ENCODE data around the gene SPDYE5. TPM values are rescaled to one million over a fixed set of nuclear protein-coding genes. Genes with fewer than 3 reads are reported as not detected.
"Not testable (repeated sequence)": the region's sequence is repeated elsewhere in the genome, so short reads cannot be mapped to it uniquely, and the experiment has no call there.

The SPDYE5 gene
- total RNA-seq (not detected), polyA plus RNA-seq (0.06 TPM)

- not testable (repeated sequence) for DNase-seq (ENCODE audit: extremely low spot score); H3K36me3 ChIP-seq (ENCODE audit: insufficient read depth); H3K4me3 ChIP-seq (ENCODE audit: low read depth, low read length); H3K4me1 ChIP-seq (ENCODE audit: insufficient read depth); H3K27ac ChIP-seq (ENCODE audit: low read depth)
- WGBS = 74% methylated on average over 5 of the region's 6 CpGs
Observed at GRCh38 chr7:75492020-75492419, at the start of gene SPDYE5. SPDYE5 (plus strand) TSS chr7:75492320; CDS start chr7:75494048, 1,728 bp downstream.

GRCh38 chr7:75442465-75443111 is 49.5 kb upstream of the SPDYE5 start:
- DNase-seq (ENCODE audit: extremely low spot score); H3K4me1 ChIP-seq (ENCODE audit: insufficient read depth); H3K36me3 ChIP-seq (ENCODE audit: insufficient read depth); H3K27ac ChIP-seq (ENCODE audit: low read depth): not testable (repeated sequence)
- under 1% methylated on average over 45 of the region's 76 CpGs for WGBS
- H3K4me3 ChIP-seq (ENCODE audit: low read depth, low read length) = peak overlapping the region; percentile 42

- H3K4me1 ChIP-seq (ENCODE audit: insufficient read depth); H3K4me3 ChIP-seq (ENCODE audit: low read depth, low read length); DNase-seq (ENCODE audit: extremely low spot score); H3K36me3 ChIP-seq (ENCODE audit: insufficient read depth); H3K27ac ChIP-seq (ENCODE audit: low read depth): not testable (repeated sequence)
- WGBS = 78% methylated on average over 4 of the region's 5 CpGs
Observed at GRCh38 chr7:75449946-75450345, 42.2 kb upstream of the SPDYE5 start.

- H3K4me1 ChIP-seq (ENCODE audit: insufficient read depth); H3K4me3 ChIP-seq (ENCODE audit: low read depth, low read length); H3K27ac ChIP-seq (ENCODE audit: low read depth); H3K36me3 ChIP-seq (ENCODE audit: insufficient read depth); DNase-seq (ENCODE audit: extremely low spot score): not testable (repeated sequence)
- WGBS = 10% methylated on average over 3 of the region's 4 CpGs
Observed at GRCh38 chr7:75452494-75452955, 39.6 kb upstream of the SPDYE5 start.

GRCh38 chr7:75456403-75456802 is 35.7 kb upstream of the SPDYE5 start:
- DNase-seq (ENCODE audit: extremely low spot score); H3K27ac ChIP-seq (ENCODE audit: low read depth); H3K4me3 ChIP-seq (ENCODE audit: low read depth, low read length); H3K4me1 ChIP-seq (ENCODE audit: insufficient read depth); H3K36me3 ChIP-seq (ENCODE audit: insufficient read depth): not testable (repeated sequence)
- 81% methylated on average over 8 of the region's 10 CpGs for WGBS

GRCh38 chr7:75458034-75458433 is 34.1 kb upstream of the SPDYE5 start:
- not testable (repeated sequence) for DNase-seq (ENCODE audit: extremely low spot score); H3K27ac ChIP-seq (ENCODE audit: low read depth); H3K36me3 ChIP-seq (ENCODE audit: insufficient read depth); H3K4me3 ChIP-seq (ENCODE audit: low read depth, low read length); H3K4me1 ChIP-seq (ENCODE audit: insufficient read depth)
- WGBS = 92% methylated on average over 1 of the region's 5 CpGs

- H3K4me3 ChIP-seq (ENCODE audit: low read depth, low read length); DNase-seq (ENCODE audit: extremely low spot score); H3K36me3 ChIP-seq (ENCODE audit: insufficient read depth); H3K4me1 ChIP-seq (ENCODE audit: insufficient read depth); H3K27ac ChIP-seq (ENCODE audit: low read depth): not testable (repeated sequence)
- 70% methylated on average over 4 of the region's 5 CpGs for WGBS
Observed at GRCh38 chr7:75460541-75460940, 31.6 kb upstream of the SPDYE5 start.

- not testable (repeated sequence) for H3K4me3 ChIP-seq (ENCODE audit: low read depth, low read length); H3K36me3 ChIP-seq (ENCODE audit: insufficient read depth); H3K27ac ChIP-seq (ENCODE audit: low read depth); H3K4me1 ChIP-seq (ENCODE audit: insufficient read depth); DNase-seq (ENCODE audit: extremely low spot score)
- WGBS = 94% methylated on average over 3 of the region's 4 CpGs
Observed at GRCh38 chr7:75470166-75470565, 22.0 kb upstream of the SPDYE5 start.

- H3K36me3 ChIP-seq (ENCODE audit: insufficient read depth); DNase-seq (ENCODE audit: extremely low spot score); H3K4me1 ChIP-seq (ENCODE audit: insufficient read depth); H3K27ac ChIP-seq (ENCODE audit: low read depth); H3K4me3 ChIP-seq (ENCODE audit: low read depth, low read length): not testable (repeated sequence)
Observed at GRCh38 chr7:75477457-75477856, 14.7 kb upstream of the SPDYE5 start.

- not testable (repeated sequence) for H3K36me3 ChIP-seq (ENCODE audit: insufficient read depth); H3K4me1 ChIP-seq (ENCODE audit: insufficient read depth); H3K4me3 ChIP-seq (ENCODE audit: low read depth, low read length); H3K27ac ChIP-seq (ENCODE audit: low read depth); DNase-seq (ENCODE audit: extremely low spot score)
Observed at GRCh38 chr7:75480313-75480712, 11.8 kb upstream of the SPDYE5 start.

GRCh38 chr7:75485355-75485978 is 6.7 kb upstream of the SPDYE5 start:
- not testable (repeated sequence) for DNase-seq (ENCODE audit: extremely low spot score); H3K36me3 ChIP-seq (ENCODE audit: insufficient read depth); H3K27ac ChIP-seq (ENCODE audit: low read depth); H3K4me1 ChIP-seq (ENCODE audit: insufficient read depth)
- WGBS = 2% methylated on average over 31 of the region's 32 CpGs
- H3K4me3 ChIP-seq (ENCODE audit: low read depth, low read length) = peak overlapping the region; percentile 47

GRCh38 chr7:75485979-75486643 is 6.0 kb upstream of the SPDYE5 start, which contains the start of gene POM121C:
POM121C (minus strand) TSS chr7:75486299; CDS start chr7:75441496, 44,803 bp downstream.
- Histone ChIP-seq H3K4me3 (ENCODE audit: low read depth, low read length) (peak within 1 kb of the TSS; percentile 47), H3K27ac (ENCODE audit: low read depth) (peak within 1 kb of the TSS; percentile 62)
- under 1% methylated on average over 49 of the region's 49 CpGs for WGBS
- H3K4me1 ChIP-seq (ENCODE audit: insufficient read depth); H3K36me3 ChIP-seq (ENCODE audit: insufficient read depth): not testable (repeated sequence)
- peak; percentile 81 for DNase-seq (ENCODE audit: extremely low spot score)

- H3K36me3 ChIP-seq (ENCODE audit: insufficient read depth); DNase-seq (ENCODE audit: extremely low spot score); H3K27ac ChIP-seq (ENCODE audit: low read depth); H3K4me1 ChIP-seq (ENCODE audit: insufficient read depth); H3K4me3 ChIP-seq (ENCODE audit: low read depth, low read length): not testable (repeated sequence)
- 96% methylated on average over 2 of the region's 4 CpGs for WGBS
Observed at GRCh38 chr7:75509033-75509432, 16.9 kb downstream of the SPDYE5 start.

GRCh38 chr7:75518842-75519241 is 26.7 kb downstream of the SPDYE5 start:
- WGBS = 31% methylated on average over 2 of the region's 2 CpGs
- not testable (repeated sequence) for H3K27ac ChIP-seq (ENCODE audit: low read depth); H3K36me3 ChIP-seq (ENCODE audit: insufficient read depth); DNase-seq (ENCODE audit: extremely low spot score); H3K4me3 ChIP-seq (ENCODE audit: low read depth, low read length); H3K4me1 ChIP-seq (ENCODE audit: insufficient read depth)
